HepG2 (cell line): Measurements from ENCODE around the gene STN1.

Experiments
- SRF ChIP-seq: IDR thresholded peaks from 2 replicates; pipeline ENCODE4 v1.6.1; 2011; ENCODE audit warnings: mild to moderate bottlenecking, low read depth, low read length, moderate library complexity
- ZNF703 ChIP-seq: sonication (generic); formaldehyde crosslinking; IDR thresholded peaks from 2 replicates; pipeline ENCODE4 v1.5.1; 2020; ENCODE audit warnings: missing genetic modification reagents, mild to moderate bottlenecking, moderate library complexity, borderline replicate concordance
- TF ChIP-seq, protein P1 (sequence below): sonication (generic); formaldehyde crosslinking; IDR thresholded peaks from 2 replicates; pipeline ENCODE4 v1.8.1; 2023; ENCODE audit warnings: missing genetic modification reagents, inconsistent platforms, borderline replicate concordance

DNA sequence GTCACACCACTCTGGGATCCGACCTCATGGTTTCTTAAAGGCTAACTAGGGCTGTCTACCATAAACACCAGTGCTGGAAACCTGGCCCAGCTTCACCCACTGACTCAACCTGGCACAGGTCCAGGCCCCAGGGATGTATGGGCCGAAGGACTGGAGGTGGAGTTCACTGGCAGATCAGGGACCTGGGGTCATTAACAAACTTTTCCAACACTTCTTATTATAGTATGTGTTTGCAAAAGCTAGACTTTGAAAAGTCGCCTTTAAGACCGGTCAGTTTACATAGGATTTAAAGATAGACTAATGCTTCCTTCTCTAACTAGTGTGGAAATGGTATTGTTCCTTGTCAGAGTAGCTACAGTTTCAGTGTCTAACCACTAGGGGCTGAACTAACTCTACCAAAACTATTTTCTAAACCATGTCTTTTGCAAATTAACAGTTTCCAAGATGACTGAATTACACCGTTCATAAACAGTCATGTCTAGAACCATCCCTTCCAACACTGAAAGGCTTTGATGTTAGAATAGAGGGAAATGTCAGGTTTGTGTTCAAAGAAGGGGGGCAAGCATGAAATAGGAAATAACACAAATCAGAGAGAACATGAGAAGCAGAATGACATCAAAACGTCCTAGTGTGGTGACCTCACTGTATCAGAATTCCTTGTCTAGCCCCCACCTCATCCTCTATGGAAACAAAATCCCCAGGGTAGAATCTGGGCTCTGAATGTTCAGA, 29.7 kb downstream of the STN1 start:
- TF ChIP-seq, protein P1, sequence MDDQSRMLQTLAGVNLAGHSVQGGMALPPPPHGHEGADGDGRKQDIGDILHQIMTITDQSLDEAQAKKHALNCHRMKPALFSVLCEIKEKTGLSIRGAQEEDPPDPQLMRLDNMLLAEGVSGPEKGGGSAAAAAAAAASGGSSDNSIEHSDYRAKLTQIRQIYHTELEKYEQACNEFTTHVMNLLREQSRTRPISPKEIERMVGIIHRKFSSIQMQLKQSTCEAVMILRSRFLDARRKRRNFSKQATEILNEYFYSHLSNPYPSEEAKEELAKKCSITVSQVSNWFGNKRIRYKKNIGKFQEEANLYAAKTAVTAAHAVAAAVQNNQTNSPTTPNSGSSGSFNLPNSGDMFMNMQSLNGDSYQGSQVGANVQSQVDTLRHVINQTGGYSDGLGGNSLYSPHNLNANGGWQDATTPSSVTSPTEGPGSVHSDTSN (CRISPR knock-in tag): no peak
- TF ChIP-seq ZNF703 (CRISPR knock-in tag): no peak
- TF ChIP-seq SRF: no peak
